Gastroesophageal sphincter (tissue), 3 donors: ENCODE results near the gene NTN5.

ENCODE experiments used
- EP300 ChIP-seq: sonication (generic); formaldehyde crosslinking; IDR thresholded peaks from one replicate; pipeline ENCODE4 v1.6.1; 2017; ENCODE audit warnings: antibody characterized with exemption, mild to moderate bottlenecking
- POLR2A ChIP-seq, 2 donors: fragments of 450-650 bp; IDR thresholded peaks; one replicate each; pipeline ENCODE4 v1.6.1; 2017; ENCODE audit warnings: antibody characterized with exemption in 2 of 2, mild to moderate bottlenecking in 2 of 2, moderate library complexity in 1 of 2
- POLR2AphosphoS5 ChIP-seq: sonication (generic); formaldehyde crosslinking; IDR thresholded peaks from one replicate; pipeline ENCODE4 v1.6.1; 2017; ENCODE audit warnings: antibody characterized with exemption
- TF ChIP-seq, protein P1 (sequence below), 4 experiments: fragments of 200-600 bp in 2 of 4; fragments of 450-650 bp in 2 of 4; sonication (generic) in 1 of 4; IDR thresholded peaks; one replicate each; pipeline ENCODE4 v1.5.1; 2017 to 2019; ENCODE audit warnings: antibody characterized with exemption in 4 of 4, mild to moderate bottlenecking in 2 of 4, moderate library complexity in 2 of 4

DNA sequence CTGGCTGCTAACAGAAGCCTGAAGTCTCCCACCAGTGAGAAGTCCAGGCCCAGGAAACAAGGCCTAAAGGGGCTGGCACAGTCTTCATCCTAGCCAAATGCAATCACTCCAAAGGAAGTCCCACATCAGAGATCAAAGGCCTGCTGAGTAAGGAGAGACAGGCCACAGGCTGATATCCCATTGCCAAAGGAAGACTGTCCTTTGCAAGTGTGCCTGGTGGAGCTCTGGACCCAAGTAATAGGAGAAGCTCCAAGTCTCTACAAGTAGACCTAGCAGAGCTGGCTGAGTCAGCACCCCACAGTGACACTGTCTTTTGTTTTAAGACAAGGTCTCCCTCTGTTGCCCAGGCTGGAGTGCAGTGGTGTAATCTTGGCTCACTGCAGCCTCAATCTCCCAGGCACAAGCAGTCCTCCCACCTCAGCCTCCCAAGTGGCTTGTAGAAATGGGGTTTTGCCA lies 40.1 kb downstream of the NTN5 start:
- TF ChIP-seq, protein P1, sequence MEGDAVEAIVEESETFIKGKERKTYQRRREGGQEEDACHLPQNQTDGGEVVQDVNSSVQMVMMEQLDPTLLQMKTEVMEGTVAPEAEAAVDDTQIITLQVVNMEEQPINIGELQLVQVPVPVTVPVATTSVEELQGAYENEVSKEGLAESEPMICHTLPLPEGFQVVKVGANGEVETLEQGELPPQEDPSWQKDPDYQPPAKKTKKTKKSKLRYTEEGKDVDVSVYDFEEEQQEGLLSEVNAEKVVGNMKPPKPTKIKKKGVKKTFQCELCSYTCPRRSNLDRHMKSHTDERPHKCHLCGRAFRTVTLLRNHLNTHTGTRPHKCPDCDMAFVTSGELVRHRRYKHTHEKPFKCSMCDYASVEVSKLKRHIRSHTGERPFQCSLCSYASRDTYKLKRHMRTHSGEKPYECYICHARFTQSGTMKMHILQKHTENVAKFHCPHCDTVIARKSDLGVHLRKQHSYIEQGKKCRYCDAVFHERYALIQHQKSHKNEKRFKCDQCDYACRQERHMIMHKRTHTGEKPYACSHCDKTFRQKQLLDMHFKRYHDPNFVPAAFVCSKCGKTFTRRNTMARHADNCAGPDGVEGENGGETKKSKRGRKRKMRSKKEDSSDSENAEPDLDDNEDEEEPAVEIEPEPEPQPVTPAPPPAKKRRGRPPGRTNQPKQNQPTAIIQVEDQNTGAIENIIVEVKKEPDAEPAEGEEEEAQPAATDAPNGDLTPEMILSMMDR (IDR thresholded peaks at IDR 0.05), result no peak
- TF ChIP-seq EP300, result no peak
- no peak for TF ChIP-seq POLR2A (IDR thresholded peaks at IDR 0.05)
- no peak for TF ChIP-seq POLR2AphosphoS5
